ENCODE results near the gene DSEL. TPM values are rescaled to one million over a fixed set of nuclear protein-coding genes. Genes with fewer than 3 reads are reported as not detected.

The DSEL gene
- polyA plus RNA-seq, 1 donor from 2014 or later, result not detected

GRCh38 chr18:67514465-67514864 lies 2.1 kb downstream of the DSEL start:
- peaks cover 9 to 12% (median 12%) of the 10 kb centered on the region in 3 donors for H3K4me1 Mint-ChIP-seq
- H3K27ac Mint-ChIP-seq, result no peak overlapping the region
- H3K36me3 Mint-ChIP-seq, result no peaks in the 10 kb centered on the region
- H3K27me3 Mint-ChIP-seq, result peaks cover 9% of the 10 kb centered on the region
- peak overlapping the region in 2 of 4 donors; percentile 7 to 89 for H3K4me3 Mint-ChIP-seq
- no peaks in the 10 kb centered on the region for H3K9me3 Mint-ChIP-seq

DNA sequence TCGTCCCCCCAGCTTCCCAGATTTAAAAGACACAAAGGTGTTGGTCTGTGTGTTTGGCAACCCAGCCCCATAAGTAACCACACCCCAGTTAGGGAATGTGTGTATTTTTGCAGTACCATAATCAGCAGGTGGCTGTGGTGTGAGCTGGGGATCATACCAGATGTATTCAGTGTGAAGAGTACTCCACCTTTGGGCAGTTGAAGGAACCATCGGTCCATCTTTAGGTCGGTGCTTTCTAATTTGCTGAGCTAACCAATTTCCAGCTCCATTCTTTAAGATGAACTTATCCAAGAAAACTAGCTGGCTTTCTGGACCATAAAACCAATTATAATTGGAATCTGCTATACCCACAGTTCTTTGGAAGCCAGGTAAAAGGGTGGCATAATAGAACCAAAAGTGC lies 3.2 kb downstream of the DSEL start:
- Mint-ChIP-seq H3K9me3 (no peaks in the 10 kb centered on the region), H3K27ac (no peak overlapping the region), H3K4me1 (peaks cover 9 to 12% (median 12%) of the 10 kb centered on the region in 3 donors), H3K36me3 (peaks cover 2% of the 10 kb centered on the region), H3K27me3 (peaks cover 5% of the 10 kb centered on the region), H3K4me3 (no peak overlapping the region)

GRCh38 chr18:67511840-67512239 lies 4.7 kb downstream of the DSEL start:
- Mint-ChIP-seq H3K4me3 (no peak overlapping the region), H3K27me3 (peaks cover 1% of the 10 kb centered on the region), H3K36me3 (peaks cover 2% of the 10 kb centered on the region), H3K9me3 (no peaks in the 10 kb centered on the region), H3K27ac (no peak overlapping the region), H3K4me1 (peaks cover 2 to 8% (median 4%) of the 10 kb centered on the region in 3 donors)

DNA sequence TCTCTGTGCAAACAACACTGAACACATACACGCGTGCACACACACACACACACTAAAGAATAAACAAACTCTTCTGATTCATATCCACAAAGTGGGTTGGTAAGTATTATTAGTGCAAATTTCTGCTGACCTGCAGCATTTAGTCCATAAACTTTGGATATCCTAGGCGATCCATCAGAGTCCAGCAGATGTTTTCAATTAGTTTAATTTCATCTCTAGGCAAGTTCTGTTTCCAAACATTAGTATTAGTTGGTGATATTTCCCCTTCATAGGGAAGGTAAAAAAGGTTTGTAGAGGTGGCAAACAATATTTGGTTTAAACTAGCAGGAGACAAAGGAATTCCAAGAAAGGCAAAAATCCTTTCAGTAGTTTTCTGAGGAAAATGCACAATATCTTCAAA lies 5.7 kb downstream of the DSEL start:
- Mint-ChIP-seq H3K9me3 (no peaks in the 10 kb centered on the region), H3K36me3 (peaks cover 2% of the 10 kb centered on the region), H3K27ac (no peak overlapping the region), H3K4me1 (peaks cover 2 to 6% (median 2%) of the 10 kb centered on the region in 3 donors), H3K27me3 (no peaks in the 10 kb centered on the region), H3K4me3 (no peak overlapping the region)

- no peak overlapping the region for H3K27ac Mint-ChIP-seq
- no peak overlapping the region for H3K4me3 Mint-ChIP-seq
- no peaks in the 10 kb centered on the region for H3K27me3 Mint-ChIP-seq
- peaks cover 2% of the 10 kb centered on the region for H3K36me3 Mint-ChIP-seq
- no peaks in the 10 kb centered on the region for H3K4me1 Mint-ChIP-seq
- no peaks in the 10 kb centered on the region for H3K9me3 Mint-ChIP-seq
Observed at GRCh38 chr18:67509741-67510391, 6.7 kb downstream of the DSEL start.

GRCh38 chr18:67508146-67508545 lies 8.4 kb downstream of the DSEL start:
- no peak overlapping the region for H3K27ac Mint-ChIP-seq
- no peak overlapping the region for H3K4me3 Mint-ChIP-seq
- H3K27me3 Mint-ChIP-seq, result no peaks in the 10 kb centered on the region
- no peaks in the 10 kb centered on the region for H3K9me3 Mint-ChIP-seq
- H3K36me3 Mint-ChIP-seq, result peaks cover 2% of the 10 kb centered on the region
- H3K4me1 Mint-ChIP-seq, result no peaks in the 10 kb centered on the region

GRCh38 chr18:67504739-67505138 lies 11.8 kb downstream of the DSEL start:
- Mint-ChIP-seq H3K36me3 (peaks cover 2% of the 10 kb centered on the region), H3K4me1 (no peaks in the 10 kb centered on the region), H3K9me3 (no peaks in the 10 kb centered on the region), H3K27me3 (no peaks in the 10 kb centered on the region), H3K4me3 (no peak overlapping the region), H3K27ac (no peak overlapping the region)

GRCh38 chr18:67500522-67501205 lies 15.9 kb downstream of the DSEL start:
- Mint-ChIP-seq H3K27ac (no peak overlapping the region), H3K4me3 (no peak overlapping the region), H3K36me3 (no peaks in the 10 kb centered on the region), H3K27me3 (no peaks in the 10 kb centered on the region), H3K4me1 (no peaks in the 10 kb centered on the region), H3K9me3 (peaks cover 2 to 9% (median 6%) of the 10 kb centered on the region in 3 donors)

GRCh38 chr18:67496469-67496868 lies 20.1 kb downstream of the DSEL start:
- H3K27me3 Mint-ChIP-seq, result peaks cover 2% of the 10 kb centered on the region
- H3K9me3 Mint-ChIP-seq, result peaks cover 2 to 9% (median 6%) of the 10 kb centered on the region in 3 donors
- H3K4me1 Mint-ChIP-seq, result no peaks in the 10 kb centered on the region
- no peak overlapping the region for H3K27ac Mint-ChIP-seq
- H3K36me3 Mint-ChIP-seq, result no peaks in the 10 kb centered on the region
- H3K4me3 Mint-ChIP-seq, result no peak overlapping the region

GRCh38 chr18:67486534-67486933 lies 30.0 kb downstream of the DSEL start:
- no peak overlapping the region for H3K27ac Mint-ChIP-seq
- H3K27me3 Mint-ChIP-seq, result peaks cover 3% of the 10 kb centered on the region
- no peaks in the 10 kb centered on the region for H3K36me3 Mint-ChIP-seq
- H3K9me3 Mint-ChIP-seq, result no peaks in the 10 kb centered on the region
- H3K4me3 Mint-ChIP-seq, result no peak overlapping the region
- H3K4me1 Mint-ChIP-seq, result no peaks in the 10 kb centered on the region

DNA sequence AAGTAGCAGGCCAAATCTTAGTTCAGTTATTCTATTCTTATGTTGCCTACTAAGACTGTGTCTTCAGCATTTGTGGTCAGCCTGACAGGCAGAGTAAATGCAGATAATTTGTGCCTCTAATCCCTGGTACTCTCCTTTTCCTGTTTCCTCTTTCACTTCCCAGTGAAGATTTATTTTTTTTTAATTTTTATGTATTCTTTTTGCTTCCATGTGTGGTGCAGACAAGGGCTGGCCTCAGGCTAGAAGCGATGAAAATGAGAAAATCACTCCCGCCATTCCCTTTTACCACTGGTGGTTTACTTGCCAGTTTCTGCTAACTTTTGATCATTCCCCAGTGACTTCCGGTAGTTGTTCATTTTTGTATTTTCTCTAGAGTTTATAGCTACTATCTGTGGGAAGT lies 30.9 kb downstream of the DSEL start:
- Mint-ChIP-seq H3K27me3 (peaks cover 3% of the 10 kb centered on the region), H3K4me1 (no peaks in the 10 kb centered on the region), H3K9me3 (no peaks in the 10 kb centered on the region), H3K4me3 (no peak overlapping the region), H3K36me3 (no peaks in the 10 kb centered on the region), H3K27ac (no peak overlapping the region)

GRCh38 chr18:67484458-67484857 lies 32.1 kb downstream of the DSEL start:
- peaks cover 3% of the 10 kb centered on the region for H3K27me3 Mint-ChIP-seq
- no peaks in the 10 kb centered on the region for H3K36me3 Mint-ChIP-seq
- H3K9me3 Mint-ChIP-seq, result peaks cover 0 to 3% (median 0%) of the 10 kb centered on the region in 3 donors
- no peak overlapping the region for H3K27ac Mint-ChIP-seq
- H3K4me1 Mint-ChIP-seq, result no peaks in the 10 kb centered on the region
- no peak overlapping the region for H3K4me3 Mint-ChIP-seq

- no peak overlapping the region for H3K27ac Mint-ChIP-seq
- H3K4me1 Mint-ChIP-seq, result no peaks in the 10 kb centered on the region
- no peak overlapping the region for H3K4me3 Mint-ChIP-seq
- H3K27me3 Mint-ChIP-seq, result peaks cover 3% of the 10 kb centered on the region
- H3K9me3 Mint-ChIP-seq, result peaks cover 0 to 3% (median 0%) of the 10 kb centered on the region in 3 donors
- H3K36me3 Mint-ChIP-seq, result no peaks in the 10 kb centered on the region
Observed at GRCh38 chr18:67483952-67484351, 32.6 kb downstream of the DSEL start.

- Mint-ChIP-seq H3K27me3 (peaks cover 3% of the 10 kb centered on the region), H3K9me3 (peaks cover 0 to 3% (median 0%) of the 10 kb centered on the region in 3 donors), H3K4me3 (no peak overlapping the region), H3K4me1 (no peaks in the 10 kb centered on the region), H3K36me3 (no peaks in the 10 kb centered on the region), H3K27ac (peak overlapping the region in 1 of 3 donors; percentile 64)
Observed at GRCh38 chr18:67483237-67483636, 33.3 kb downstream of the DSEL start.

- Mint-ChIP-seq H3K4me3 (no peak overlapping the region), H3K36me3 (no peaks in the 10 kb centered on the region), H3K4me1 (no peaks in the 10 kb centered on the region), H3K27me3 (no peaks in the 10 kb centered on the region), H3K9me3 (peaks cover 0 to 3% (median 0%) of the 10 kb centered on the region in 3 donors), H3K27ac (no peak overlapping the region)
Observed at GRCh38 chr18:67478249-67478648, 38.3 kb downstream of the DSEL start.

GRCh38 chr18:67477522-67477921 lies 39.0 kb downstream of the DSEL start:
- no peaks in the 10 kb centered on the region for H3K27me3 Mint-ChIP-seq
- H3K27ac Mint-ChIP-seq, result no peak overlapping the region
- H3K36me3 Mint-ChIP-seq, result no peaks in the 10 kb centered on the region
- H3K4me1 Mint-ChIP-seq, result no peaks in the 10 kb centered on the region
- no peak overlapping the region for H3K4me3 Mint-ChIP-seq
- H3K9me3 Mint-ChIP-seq, result peaks cover 0 to 3% (median 0%) of the 10 kb centered on the region in 3 donors
